Caco-2 (cell line): ENCODE data around the gene OR51A7. TPM values are rescaled to one million over a fixed set of nuclear protein-coding genes. Genes with fewer than 3 reads are reported as not detected.

Source experiments
- BruUV-seq: library from RNA; stranded (reverse); fragments of 400-500 nt; replicated peaks from 2 replicates; lab custom pipeline; 2021; lab: Mats Ljungman, UMichigan
- CTCF ChIA-PET: fragments of 300-600 bp; sonication (Branson Sonifier 250); formaldehyde crosslinking; loops from one replicate; lab custom pipeline; 2022; ENCODE audit warnings: antibody characterized with exemption; lab: Charles Lee
- POLR2A ChIA-PET: fragments of 300-600 bp; sonication (Branson Sonifier 250); formaldehyde crosslinking; loops from one replicate; lab custom pipeline; 2022; ENCODE audit warnings: antibody characterized with exemption; lab: Charles Lee
- DNase-seq, 2 experiments: peaks; one replicate each; pipeline versions ENCODE4 v3.0.0 to v3.0.0-alpha.2; 2020 to 2022
- H3K27me3 ChIP-seq: replicated peaks from 2 replicates; pipeline ENCODE4 v1.6.0; 2011; ENCODE audit warnings: low read length; ENCODE audit not compliant: control insufficient read depth, insufficient read depth
- H3K36me3 ChIP-seq: 2 replicates; pipeline ENCODE4 v1.5.1; 2011; ENCODE audit warnings: low read length; ENCODE audit not compliant: control insufficient read depth, insufficient read depth
- H3K4me1 ChIP-seq: fragments of 250-450 bp; sonication (Bioruptor Pico); 2 replicates; pipeline ENCODE4 v1.5.1; 2020; ENCODE audit warnings: mild to moderate bottlenecking
- H3K4me3 ChIP-seq: 2 replicates; pipeline ENCODE4 v1.5.1; 2011; ENCODE audit warnings: low read depth, mild to moderate bottlenecking, control low read depth, low read length
- H3K9me3 ChIP-seq: fragments of 250-450 bp; sonication (Bioruptor Pico); 2 replicates; pipeline ENCODE4 v1.5.1; 2020; ENCODE audit warnings: mild to moderate bottlenecking, moderate library complexity
- H3K27ac Mint-ChIP-seq: one replicate; pipeline ENCODE4 v1.8.0; 2022; ENCODE audit warnings: mixed read lengths; ENCODE audit not compliant: unreplicated experiment
- H3K27me3 Mint-ChIP-seq: one replicate; pipeline ENCODE4 v1.8.0; 2022; ENCODE audit warnings: mixed read lengths; ENCODE audit not compliant: insufficient read depth, unreplicated experiment
- H3K36me3 Mint-ChIP-seq: one replicate; pipeline ENCODE4 v1.8.0; 2022; ENCODE audit warnings: mild to moderate bottlenecking, mixed read lengths; ENCODE audit not compliant: insufficient read depth, unreplicated experiment
- H3K4me1 Mint-ChIP-seq: one replicate; pipeline ENCODE4 v1.8.0; 2022; ENCODE audit warnings: low read depth, mixed read lengths; ENCODE audit not compliant: unreplicated experiment
- H3K4me3 Mint-ChIP-seq: one replicate; pipeline ENCODE4 v1.8.0; 2022; ENCODE audit warnings: mild to moderate bottlenecking, moderate library complexity, mixed read lengths; ENCODE audit not compliant: unreplicated experiment
- H3K9me3 Mint-ChIP-seq: one replicate; pipeline ENCODE4 v1.8.0; 2022; ENCODE audit warnings: mixed read lengths; ENCODE audit not compliant: unreplicated experiment
- CTCF ChIP-seq, 2 experiments: fragments of 200-600 bp in 1 of 2; IDR thresholded peaks; 1 replicate in 1 of 2; 2 replicates in 1 of 2; pipeline versions ENCODE4 v1.5.1 to v1.8.0; 2011 to 2022; ENCODE audit warnings: antibody characterized with exemption in 1 of 2, control low read depth in 1 of 2, inconsistent platforms in 1 of 2, low read depth in 1 of 2, low read length in 1 of 2, mild to moderate bottlenecking in 1 of 2, moderate library complexity in 1 of 2; ENCODE audit not compliant: insufficient read depth in 1 of 2, severe bottlenecking in 1 of 2, unreplicated experiment in 1 of 2
- intact Hi-C: fragments of 100-400 bp; cut with micrococcal nuclease; formaldehyde crosslinking; loops from one replicate; pipeline ENCODE4 v1.10.0; 2022; ENCODE audit not compliant: unreplicated experiment
- total RNA-seq: library from RNA; stranded (reverse); gene quantifications from 2 replicates; pipeline ENCODE4 v1.2.3, GENCODE V29; 2022

Gene OR51A7
- total RNA-seq, 1 experiment from 2014 or later = not detected

DNA sequence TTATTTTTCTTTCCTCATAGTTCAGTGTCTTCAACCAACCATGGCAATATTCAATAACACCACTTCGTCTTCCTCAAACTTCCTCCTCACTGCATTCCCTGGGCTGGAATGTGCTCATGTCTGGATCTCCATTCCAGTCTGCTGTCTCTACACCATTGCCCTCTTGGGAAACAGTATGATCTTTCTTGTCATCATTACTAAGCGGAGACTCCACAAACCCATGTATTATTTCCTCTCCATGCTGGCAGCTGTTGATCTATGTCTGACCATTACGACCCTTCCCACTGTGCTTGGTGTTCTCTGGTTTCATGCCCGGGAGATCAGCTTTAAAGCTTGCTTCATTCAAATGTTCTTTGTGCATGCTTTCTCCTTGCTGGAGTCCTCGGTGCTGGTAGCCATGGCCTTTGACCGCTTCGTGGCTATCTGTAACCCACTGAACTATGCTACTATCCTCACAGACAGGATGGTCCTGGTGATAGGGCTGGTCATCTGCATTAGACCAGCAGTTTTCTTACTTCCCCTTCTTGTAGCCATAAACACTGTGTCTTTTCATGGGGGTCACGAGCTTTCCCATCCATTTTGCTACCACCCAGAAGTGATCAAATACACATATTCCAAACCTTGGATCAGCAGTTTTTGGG lies 21.6 kb upstream of the OR51A7 start, which contains the start of gene OR51T1:
OR51T1 (plus strand) TSS at position 41 of the 641 bp plus-strand sequence; CDS start at position 41, 0 bp downstream.
- Mint-ChIP-seq H3K27ac (no peak within 1 kb of the TSS), H3K4me1 (no peaks in the 10 kb centered on the region), H3K4me3 (no peak within 1 kb of the TSS), H3K27me3 (peaks cover 8% of the 10 kb centered on the region), H3K36me3 (no peaks in the 10 kb centered on the region), H3K9me3 (no peaks in the 10 kb centered on the region)
- no peaks in the 10 kb centered on the region for H3K9me3 ChIP-seq
- no peaks in the 10 kb centered on the region for H3K36me3 ChIP-seq
- no peaks in the 10 kb centered on the region for H3K4me1 ChIP-seq
- no peak for DNase-seq
- no peak within 1 kb of the TSS for H3K4me3 ChIP-seq
- ChIA-PET CTCF (no interaction called here), POLR2A (no interaction called here)
- BruUV-seq = no TSS peak
- no peaks in the 10 kb centered on the region for H3K27me3 ChIP-seq
- intact Hi-C loops = no loop called here
- no peak for TF ChIP-seq CTCF (IDR thresholded peaks at IDR 0.05; ENCODE audit: insufficient read depth in 1 of 2, low read depth in 1 of 2, low read length in 1 of 2, severe bottlenecking in 1 of 2, unreplicated experiment in 1 of 2)

DNA sequence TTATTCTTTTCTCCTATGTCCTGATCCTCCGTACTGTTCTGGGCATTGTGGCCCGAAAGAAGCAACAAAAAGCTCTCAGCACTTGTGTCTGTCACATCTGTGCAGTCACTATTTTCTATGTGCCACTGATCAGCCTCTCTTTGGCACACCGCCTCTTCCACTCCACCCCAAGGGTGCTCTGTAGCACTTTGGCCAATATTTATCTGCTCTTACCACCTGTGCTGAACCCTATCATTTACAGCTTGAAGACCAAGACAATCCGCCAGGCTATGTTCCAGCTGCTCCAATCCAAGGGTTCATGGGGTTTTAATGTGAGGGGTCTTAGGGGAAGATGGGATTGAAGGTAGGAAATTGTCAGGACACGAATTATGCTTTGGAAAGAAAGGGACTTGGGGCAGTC lies 21.0 kb upstream of the OR51A7 start:
- intact Hi-C loops = no loop called here
- no peak overlapping the region for H3K4me3 Mint-ChIP-seq
- H3K4me1 ChIP-seq = no peaks in the 10 kb centered on the region
- H3K4me1 Mint-ChIP-seq = no peaks in the 10 kb centered on the region
- ChIA-PET POLR2A (no interaction called here), CTCF (no interaction called here)
- H3K36me3 Mint-ChIP-seq = no peaks in the 10 kb centered on the region
- H3K9me3 Mint-ChIP-seq = no peaks in the 10 kb centered on the region
- no peaks in the 10 kb centered on the region for H3K9me3 ChIP-seq
- H3K4me3 ChIP-seq = no peak overlapping the region
- TF ChIP-seq CTCF (IDR thresholded peaks at IDR 0.05; ENCODE audit: insufficient read depth in 1 of 2, low read depth in 1 of 2, low read length in 1 of 2, severe bottlenecking in 1 of 2, unreplicated experiment in 1 of 2) = no peak
- DNase-seq = no peak
- H3K36me3 ChIP-seq = no peaks in the 10 kb centered on the region
- H3K27ac Mint-ChIP-seq = no peak overlapping the region
- H3K27me3 ChIP-seq = no peaks in the 10 kb centered on the region
- H3K27me3 Mint-ChIP-seq = peaks cover 8% of the 10 kb centered on the region
- no TSS peak for BruUV-seq

GRCh38 chr11:4884361-4884760 lies 19.2 kb upstream of the OR51A7 start:
- H3K27me3 ChIP-seq = no peaks in the 10 kb centered on the region; the same call in 1 of the 2 replicates
- H3K4me3 ChIP-seq = no peak overlapping the region
- ChIA-PET CTCF (no interaction called here), POLR2A (no interaction called here)
- peaks cover 8% of the 10 kb centered on the region for H3K27me3 Mint-ChIP-seq
- no peaks in the 10 kb centered on the region for H3K9me3 ChIP-seq
- H3K36me3 ChIP-seq = no peaks in the 10 kb centered on the region
- BruUV-seq = no TSS peak
- no peak overlapping the region for H3K4me3 Mint-ChIP-seq
- H3K4me1 ChIP-seq = no peaks in the 10 kb centered on the region
- no peaks in the 10 kb centered on the region for H3K4me1 Mint-ChIP-seq
- TF ChIP-seq CTCF (IDR thresholded peaks at IDR 0.05; ENCODE audit: insufficient read depth in 1 of 2, low read depth in 1 of 2, low read length in 1 of 2, severe bottlenecking in 1 of 2, unreplicated experiment in 1 of 2) = no peak
- no peaks in the 10 kb centered on the region for H3K36me3 Mint-ChIP-seq
- no peak for DNase-seq
- no peak overlapping the region for H3K27ac Mint-ChIP-seq
- no peaks in the 10 kb centered on the region for H3K9me3 Mint-ChIP-seq
- intact Hi-C loops = no loop called here
